ENCODE data around the gene ITGAL.

- TF ChIP-seq CTCF (optimal IDR thresholded peaks at IDR 0.05 in 1 of 3, IDR thresholded peaks at IDR 0.05 in 1 of 3, conservative IDR thresholded peaks at IDR 0.05 in 1 of 3; ENCODE audit: extremely low read depth in 1 of 3, insufficient read depth in 2 of 3, low read length in 3 of 3) (no peak), EZH2 (IDR thresholded peaks at IDR 0.05; ENCODE audit: low read length) (no peak)
Measured at GRCh38 chr16:30474074-30474452, 1.5 kb downstream of the ITGAL start.

All from keratinocyte (primary cell).